Astrocyte (in vitro differentiated cells and primary cell): Measurements from ENCODE around the gene APOBEC3C.

Experiments used
- CTCF ChIP-seq: IDR thresholded peaks from 2 replicates; pipeline ENCODE4 v1.5.1; 2011; ENCODE audit warnings: low read depth, mild to moderate bottlenecking, inconsistent platforms, low read length, moderate library complexity; ENCODE audit not compliant: insufficient read depth
- EZH2 ChIP-seq: IDR thresholded peaks from 2 replicates; pipeline ENCODE4 v1.6.1; 2012; ENCODE audit warnings: mild to moderate bottlenecking, low read length, inconsistent platforms; ENCODE audit not compliant: insufficient read depth

GRCh38 chr22:38965614-38966379 is 48.3 kb upstream of the APOBEC3C start:
- TF ChIP-seq EZH2 (no peak), CTCF (no peak)
